Cardiac atrium fibroblast (primary cell): Measurements from ENCODE around the gene BARHL2. TPM values are rescaled to one million over a fixed set of nuclear protein-coding genes. Genes with fewer than 3 reads are reported as not detected.

Source experiments
- total RNA-seq: library from RNA; depleted of rRNA; stranded (reverse); fragments of >200 nt; gene quantifications from 2 replicates; pipeline ENCODE4 v1.2.3, GENCODE V29; 2015

BARHL2 gene
- not detected in 2 replicates for total RNA-seq

DNA sequence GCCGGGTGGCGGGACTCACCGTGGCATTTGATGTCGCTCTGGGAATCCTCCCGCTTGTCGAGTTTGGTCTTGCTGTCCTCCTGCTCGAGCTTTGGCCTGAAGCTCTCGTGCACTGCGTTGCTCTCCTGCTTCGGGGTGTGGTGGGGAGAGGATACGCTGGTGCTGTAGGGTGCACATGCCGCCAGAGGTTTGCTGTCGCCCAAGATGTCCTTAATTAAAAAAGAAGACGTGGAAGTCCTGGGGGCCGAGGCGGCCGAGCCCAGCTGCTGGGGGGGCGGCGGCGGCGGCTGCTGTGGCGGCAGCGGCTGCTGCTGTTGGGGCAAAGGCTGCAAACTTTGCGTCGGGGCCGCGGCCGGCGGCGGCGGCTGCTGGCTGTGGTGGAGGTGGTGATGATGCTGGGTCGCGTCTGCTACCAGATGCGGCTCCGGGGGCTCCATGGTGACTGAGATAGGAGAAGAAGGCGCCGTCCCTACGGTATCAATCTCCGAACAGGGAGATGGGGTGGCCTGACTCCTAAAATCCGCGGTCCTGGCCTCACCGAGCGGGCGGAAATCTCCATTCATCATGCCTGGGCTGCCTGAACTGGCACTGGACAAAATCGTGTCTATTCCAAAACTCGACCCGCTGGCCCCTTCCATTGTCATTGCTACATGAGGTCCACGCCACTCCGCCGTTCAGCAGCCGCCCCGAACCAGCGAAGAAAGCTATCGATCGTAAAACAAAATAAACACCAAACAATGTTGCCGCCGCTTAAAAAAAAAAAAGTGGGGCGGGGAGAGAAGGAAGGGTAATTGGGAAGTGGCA lies at the start of gene BARHL2:
Gene BARHL2, minus strand, starts transcription at position 751 of the 804 bp plus-strand sequence. Its CDS starts 107 bp downstream, at position 644.

